ENCODE results near the gene GRIK2.
"Not testable (repeated sequence)": the region's sequence is repeated elsewhere in the genome, so short reads cannot be mapped to it uniquely, and the experiment has no call there.

Gene GRIK2

DNA sequence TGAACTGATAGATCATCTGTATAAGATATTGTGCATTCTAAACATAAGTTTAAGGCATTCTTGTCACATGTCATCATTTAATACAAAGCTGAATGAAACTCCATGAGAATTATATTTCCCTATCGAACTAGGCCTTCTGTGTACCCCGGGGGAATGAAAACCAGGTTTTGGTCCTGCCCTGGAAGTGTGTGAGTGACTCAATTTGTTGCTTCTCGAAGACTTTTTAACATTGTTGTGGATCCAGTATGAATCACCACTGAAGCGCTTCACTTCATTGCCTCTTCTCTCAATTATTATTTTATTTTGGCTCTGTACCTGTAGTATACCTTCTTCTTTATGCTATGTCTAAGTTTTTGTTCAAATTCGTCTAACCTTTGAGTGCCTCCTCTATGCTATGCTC is 150.8 kb downstream of the GRIK2 start:
- DNase-seq, result no peak

DNA sequence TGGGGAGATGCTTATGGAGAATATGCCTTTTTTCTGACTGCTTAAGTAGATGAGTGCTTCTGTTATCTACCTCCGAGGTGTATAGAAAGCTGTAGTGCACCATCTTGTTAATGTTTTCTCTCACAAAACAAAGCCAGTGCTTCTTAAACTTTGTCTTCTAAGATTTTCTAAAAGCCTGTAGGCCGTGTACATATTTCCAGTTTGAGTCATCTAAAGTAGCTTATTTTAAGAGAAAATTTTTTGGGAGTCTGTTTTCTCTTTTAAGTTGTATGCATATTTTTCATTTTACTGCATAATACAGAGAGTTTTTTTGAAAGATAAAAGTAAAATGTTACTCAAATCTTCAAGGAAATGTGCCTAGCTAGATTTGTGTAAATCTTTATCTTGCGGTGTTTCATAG is 151.7 kb downstream of the GRIK2 start:
- no peak for DNase-seq

GRCh38 chr6:101550451-101550850 is 156.9 kb downstream of the GRIK2 start:
- no peak for DNase-seq

DNA sequence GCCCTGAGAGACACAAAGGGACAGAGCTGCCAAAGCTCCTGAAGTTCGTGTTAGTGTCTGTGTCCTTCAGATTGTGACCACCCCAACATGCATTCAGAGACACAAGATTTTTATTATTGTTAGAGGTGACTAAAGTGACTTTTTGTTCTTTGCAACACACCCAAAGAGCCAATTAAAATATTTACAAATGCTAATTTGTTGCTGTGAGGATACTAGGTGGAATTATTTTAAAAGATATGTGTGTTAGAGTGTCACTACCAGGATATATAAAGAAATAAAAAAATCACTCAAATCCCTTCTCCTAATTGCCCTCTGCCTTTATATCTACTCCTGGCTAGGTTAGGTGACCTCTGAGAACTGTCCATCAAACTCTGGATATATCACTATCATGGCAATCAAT is 160.7 kb downstream of the GRIK2 start:
- no peak for DNase-seq

GRCh38 chr6:101558712-101559111 is 165.2 kb downstream of the GRIK2 start:
- no peak for DNase-seq

GRCh38 chr6:101572627-101573026 is 179.1 kb downstream of the GRIK2 start:
- no peak for DNase-seq

- DNase-seq, result no peak
These were observed 183.6 kb downstream of the GRIK2 start for GRCh38 chr6:101577091-101577490.

DNA sequence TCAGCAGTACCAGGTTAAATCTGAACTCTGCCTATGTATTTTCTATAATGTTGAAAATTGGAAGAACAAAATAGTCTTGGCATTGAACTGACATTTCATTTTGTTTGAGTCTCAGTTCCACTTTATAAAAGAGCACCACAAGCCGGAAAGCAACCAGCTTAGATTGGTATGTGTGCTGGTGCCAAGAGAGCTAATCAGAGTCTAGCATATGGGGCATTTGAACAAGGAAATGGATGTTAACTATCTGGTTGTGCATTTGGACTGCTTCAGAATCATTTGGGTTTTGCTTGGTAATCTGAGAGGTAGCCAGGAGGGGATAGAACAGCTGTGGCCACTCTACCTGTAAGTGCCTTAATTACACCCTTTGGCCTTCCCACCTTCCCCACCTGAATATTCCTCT is 184.8 kb downstream of the GRIK2 start:
- no peak for DNase-seq

GRCh38 chr6:101582792-101583191 is 189.3 kb downstream of the GRIK2 start:
- no peak for DNase-seq

DNA sequence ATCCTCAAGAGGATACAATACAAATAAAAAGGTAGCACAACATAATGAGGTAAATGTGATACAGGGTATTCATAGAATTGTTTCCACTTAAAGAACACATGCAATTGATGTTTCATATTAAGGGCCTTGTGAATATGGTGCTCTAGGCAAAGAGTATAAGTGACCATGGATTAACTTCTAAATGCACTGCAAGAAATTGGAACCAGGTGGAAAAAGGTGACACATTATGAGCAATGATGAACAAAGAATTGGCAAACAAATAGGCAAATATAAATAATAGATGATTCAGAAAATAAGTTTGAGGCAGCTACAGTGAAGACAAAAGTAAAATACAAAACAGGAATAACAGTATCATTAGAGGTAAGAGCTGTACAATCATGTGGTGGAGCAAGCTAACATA is 192.0 kb downstream of the GRIK2 start:
- DNase-seq, result no peak

DNA sequence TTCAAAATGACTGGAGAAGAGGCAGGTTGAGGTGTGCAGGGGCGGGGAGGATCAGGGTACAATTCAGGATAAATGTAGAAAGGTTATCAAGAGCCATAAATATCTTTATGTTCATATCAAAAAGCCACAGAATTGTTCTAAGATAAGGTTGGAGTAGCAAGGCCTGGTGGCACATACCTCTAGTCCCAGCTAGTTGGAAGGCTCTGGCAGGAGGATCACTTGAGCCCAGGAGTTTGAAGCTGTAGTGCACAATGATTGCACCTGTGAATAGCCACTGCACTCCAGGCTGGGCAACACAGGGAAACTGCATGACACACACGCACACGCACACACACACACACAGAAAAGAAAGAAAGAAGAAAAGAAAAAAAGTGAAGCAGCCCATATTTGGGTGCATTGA is 194.8 kb downstream of the GRIK2 start:
- DNase-seq, result no peak

- no peak for DNase-seq
These were observed 201.8 kb downstream of the GRIK2 start for GRCh38 chr6:101595276-101595675.

GRCh38 chr6:101597693-101598092 is 204.2 kb downstream of the GRIK2 start:
- no peak for DNase-seq

DNA sequence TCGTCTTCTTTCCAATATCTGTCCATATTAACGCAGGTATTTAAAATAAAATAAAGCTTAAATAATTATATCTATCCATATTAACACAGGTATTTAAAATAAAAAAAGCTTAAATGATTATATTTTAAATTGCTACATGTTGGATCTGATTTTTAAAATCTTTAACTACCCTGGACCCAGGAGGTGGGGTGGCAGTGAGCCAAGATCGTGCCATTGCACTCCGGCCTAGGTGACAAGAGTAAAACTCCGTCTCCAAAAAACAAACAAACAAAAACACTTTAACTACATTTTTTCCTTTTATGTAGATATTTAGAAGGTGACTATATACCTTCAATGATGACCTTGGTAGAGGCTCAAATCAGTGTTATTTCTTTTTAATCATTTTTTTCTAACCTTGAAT is 211.9 kb downstream of the GRIK2 start:
- DNase-seq, result no peak

DNA sequence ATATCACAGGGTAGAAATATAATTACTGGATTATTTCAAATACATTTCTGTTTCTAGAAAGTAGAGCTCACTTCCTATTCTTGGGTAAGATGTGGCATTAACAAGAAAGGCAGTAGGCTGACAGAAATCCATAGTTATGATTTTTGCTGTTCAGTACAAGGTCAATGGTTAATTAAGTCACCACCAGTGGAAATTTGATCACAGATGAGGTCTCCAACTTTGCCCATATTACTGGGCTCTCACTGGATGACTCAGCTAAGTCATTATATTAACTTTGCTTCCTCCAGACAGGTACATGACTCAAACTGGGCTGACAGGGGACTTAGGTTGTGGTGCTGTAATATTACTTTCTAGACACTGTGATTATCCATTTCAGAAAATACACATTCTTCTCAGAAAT is 212.4 kb downstream of the GRIK2 start:
- DNase-seq, result no peak

- no peak for DNase-seq
These were observed 213.7 kb downstream of the GRIK2 start for GRCh38 chr6:101607111-101607690.

GRCh38 chr6:101608703-101609102 is 215.2 kb downstream of the GRIK2 start:
- no peak for DNase-seq

- no peak for DNase-seq
These were observed 220.0 kb downstream of the GRIK2 start for GRCh38 chr6:101613556-101613955.

DNA sequence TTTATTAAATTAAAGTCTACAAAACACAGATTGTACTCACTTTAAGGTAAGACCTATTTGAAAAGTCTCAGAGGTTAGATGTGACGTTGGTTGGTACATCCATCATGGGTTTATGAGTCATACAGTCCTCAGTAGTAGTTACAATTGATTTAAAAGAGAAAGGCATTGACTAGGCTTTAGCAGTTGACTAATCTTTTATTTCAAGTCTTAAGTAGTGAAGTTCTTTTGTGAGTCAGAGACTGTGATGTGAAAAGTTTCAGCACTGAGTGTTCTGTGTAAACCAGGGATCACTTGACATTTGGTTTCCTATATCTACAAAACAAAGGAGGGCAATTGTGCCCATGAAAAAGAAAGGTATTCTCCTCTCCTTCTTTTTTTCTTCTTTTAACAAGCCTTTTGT is 221.3 kb downstream of the GRIK2 start:
- DNase-seq, result no peak

DNA sequence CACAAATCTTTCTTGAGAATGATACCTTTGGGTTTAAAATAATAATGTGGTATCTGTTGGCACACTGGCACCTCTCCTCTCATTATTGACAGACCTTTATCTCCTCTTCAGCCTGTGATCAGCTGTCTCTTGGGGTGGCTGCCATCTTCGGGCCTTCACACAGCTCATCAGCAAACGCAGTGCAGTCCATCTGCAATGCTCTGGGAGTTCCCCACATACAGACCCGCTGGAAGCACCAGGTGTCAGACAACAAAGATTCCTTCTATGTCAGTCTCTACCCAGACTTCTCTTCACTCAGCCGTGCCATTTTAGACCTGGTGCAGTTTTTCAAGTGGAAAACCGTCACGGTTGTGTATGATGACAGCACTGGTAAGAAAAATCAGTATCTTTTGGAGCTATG is 232.8 kb downstream of the GRIK2 start:
- no peak for DNase-seq

DNA sequence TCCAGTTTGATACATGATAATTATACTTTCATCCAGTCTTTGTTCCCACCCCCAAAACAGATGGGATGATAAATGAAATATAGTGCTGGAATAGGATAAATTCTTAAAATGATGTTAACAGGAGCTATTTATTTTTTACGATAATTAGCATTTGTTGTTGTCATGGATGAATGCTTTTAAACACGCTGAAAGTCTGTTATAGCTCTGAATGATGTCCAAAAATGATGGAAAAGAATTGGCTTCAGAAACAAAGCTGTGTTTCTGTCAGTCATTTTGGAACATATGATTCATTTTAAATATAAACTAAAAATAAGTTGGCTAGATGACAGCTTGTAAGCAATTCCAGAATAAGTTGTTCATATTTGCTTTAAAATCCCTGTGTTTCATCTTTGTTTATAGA is 237.4 kb downstream of the GRIK2 start:
- DNase-seq, result no peak

DNA sequence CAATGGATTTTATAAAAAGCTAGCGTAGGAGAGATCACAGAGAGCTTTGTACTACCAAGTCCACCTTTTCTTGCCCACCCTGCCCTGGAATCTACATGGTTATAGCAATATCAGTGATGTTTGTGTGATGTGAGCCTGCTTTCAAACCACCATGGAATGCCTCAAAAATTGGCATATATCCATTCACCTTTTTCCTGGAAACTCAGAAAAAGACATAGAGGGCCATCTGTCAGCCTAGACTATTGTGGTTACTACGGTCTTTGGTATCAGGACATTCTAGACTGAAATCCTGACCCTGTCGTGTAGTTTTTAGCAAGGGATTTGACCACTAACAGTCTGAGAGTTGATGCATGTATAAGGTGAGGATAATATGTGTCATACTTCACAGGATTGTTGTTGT is 239.6 kb downstream of the GRIK2 start:
- DNase-seq, result no peak

GRCh38 chr6:101638865-101639264 is 245.4 kb downstream of the GRIK2 start:
- not testable (repeated sequence) for DNase-seq

GRCh38 chr6:101640131-101640530 is 246.6 kb downstream of the GRIK2 start:
- no peak for DNase-seq

GRCh38 chr6:101645770-101646169 is 252.3 kb downstream of the GRIK2 start:
- DNase-seq, result no peak

Data from NK-92 treated with Interleukin-12 subunit alpha and Interleukin-12 subunit beta, amount 100 ng/mL, for 24 hours (cell line).